SK-N-SH (cell line): ENCODE results near the gene PIH1D2.

Experiments used
- EZH2phosphoT487 ChIP-seq: fragments of 200-600 bp; sonication (generic); IDR thresholded peaks from 2 replicates; pipeline ENCODE4 v1.6.1; 2017; ENCODE audit warnings: low read depth, mixed run types, mild to moderate bottlenecking, antibody characterized with exemption, moderate library complexity, borderline replicate concordance
- FOXJ3 ChIP-seq: sonication (generic); formaldehyde crosslinking; IDR thresholded peaks from 2 replicates; pipeline ENCODE4 v1.5.1; 2020; ENCODE audit warnings: mild to moderate bottlenecking, missing genetic modification reagents
- FOXM1 ChIP-seq: IDR thresholded peaks from 2 replicates; pipeline ENCODE4 v1.4.0; 2012; ENCODE audit warnings: low read depth, mild to moderate bottlenecking
- MAX ChIP-seq: IDR thresholded peaks from 2 replicates; pipeline ENCODE4 v1.4.0; 2012; ENCODE audit warnings: low read depth
- NFIC ChIP-seq: IDR thresholded peaks from 2 replicates; pipeline ENCODE4 v1.4.0; 2012; ENCODE audit warnings: borderline replicate concordance
- PBX3 ChIP-seq: IDR thresholded peaks from 2 replicates; pipeline ENCODE4; 2012
- RAD21 ChIP-seq: IDR thresholded peaks from 2 replicates; pipeline ENCODE4 v1.6.1; 2012; ENCODE audit warnings: mild to moderate bottlenecking, low read length
- REST ChIP-seq: IDR thresholded peaks from 2 replicates; pipeline ENCODE4 v1.6.1; 2012; ENCODE audit warnings: mild to moderate bottlenecking, low read depth, low read length, moderate library complexity
- TAF1 ChIP-seq: IDR thresholded peaks from 2 replicates; pipeline ENCODE4 v1.6.1; 2012; ENCODE audit warnings: low read depth, mild to moderate bottlenecking, low read length, moderate library complexity, borderline replicate concordance
- TEAD4 ChIP-seq: IDR thresholded peaks from 2 replicates; pipeline ENCODE4 v1.4.0; 2012; ENCODE audit warnings: mild to moderate bottlenecking, borderline replicate concordance; ENCODE audit not compliant: insufficient read depth
- YY1 ChIP-seq: IDR thresholded peaks from 2 replicates; pipeline ENCODE4 v1.4.0; 2012; ENCODE audit warnings: low read depth, mild to moderate bottlenecking
- TF ChIP-seq, protein P1 (sequence below): fragments of 200-600 bp; sonication (generic); IDR thresholded peaks from 2 replicates; pipeline ENCODE4 v1.6.1; 2017; ENCODE audit warnings: antibody characterized with exemption, mild to moderate bottlenecking, moderate library complexity
- TF ChIP-seq, protein P2 (sequence below): IDR thresholded peaks from 2 replicates; pipeline ENCODE4 v1.4.0; 2012; ENCODE audit warnings: low read depth, borderline replicate concordance

DNA sequence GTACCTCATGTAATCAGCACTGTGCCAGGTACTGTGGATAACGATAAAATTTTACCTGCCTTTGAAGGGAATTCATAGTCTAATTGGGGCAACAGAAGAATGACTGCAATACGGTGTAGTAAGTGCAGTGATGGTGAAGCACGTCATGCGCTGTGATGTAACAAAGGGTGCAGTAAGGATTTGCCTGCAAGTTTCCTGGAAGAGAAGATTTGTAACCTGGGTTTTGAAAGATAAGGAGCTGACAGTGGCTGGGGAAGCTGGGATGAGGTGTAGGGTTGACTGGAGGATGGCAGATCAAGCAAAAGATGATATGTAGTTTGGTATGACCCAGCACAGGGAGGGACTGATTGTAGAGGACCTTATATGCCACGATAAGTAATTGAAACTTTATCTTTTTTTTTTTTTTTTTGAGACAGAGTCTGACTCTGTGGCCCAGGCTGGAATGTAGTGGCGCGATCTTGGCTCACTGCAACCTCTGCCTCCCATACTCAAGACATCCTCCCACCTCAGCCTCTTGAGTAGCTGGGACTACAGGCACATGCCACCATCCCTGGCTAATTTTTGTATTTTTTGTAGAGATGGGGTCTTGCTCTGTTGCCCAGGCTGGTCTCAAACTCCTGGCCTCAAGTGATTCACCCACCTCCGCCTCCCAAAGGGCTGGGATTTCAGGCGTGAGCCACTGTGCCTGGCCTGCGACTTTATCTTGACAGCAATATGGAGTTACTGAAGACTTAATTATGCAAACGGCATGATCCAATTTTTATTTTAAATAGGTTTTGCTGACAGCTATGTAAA lies 24.1 kb upstream of the PIH1D2 start:
- TF ChIP-seq MAX, result no peak
- TF ChIP-seq FOXJ3 (CRISPR knock-in tag), result no peak
- TF ChIP-seq, protein P1, sequence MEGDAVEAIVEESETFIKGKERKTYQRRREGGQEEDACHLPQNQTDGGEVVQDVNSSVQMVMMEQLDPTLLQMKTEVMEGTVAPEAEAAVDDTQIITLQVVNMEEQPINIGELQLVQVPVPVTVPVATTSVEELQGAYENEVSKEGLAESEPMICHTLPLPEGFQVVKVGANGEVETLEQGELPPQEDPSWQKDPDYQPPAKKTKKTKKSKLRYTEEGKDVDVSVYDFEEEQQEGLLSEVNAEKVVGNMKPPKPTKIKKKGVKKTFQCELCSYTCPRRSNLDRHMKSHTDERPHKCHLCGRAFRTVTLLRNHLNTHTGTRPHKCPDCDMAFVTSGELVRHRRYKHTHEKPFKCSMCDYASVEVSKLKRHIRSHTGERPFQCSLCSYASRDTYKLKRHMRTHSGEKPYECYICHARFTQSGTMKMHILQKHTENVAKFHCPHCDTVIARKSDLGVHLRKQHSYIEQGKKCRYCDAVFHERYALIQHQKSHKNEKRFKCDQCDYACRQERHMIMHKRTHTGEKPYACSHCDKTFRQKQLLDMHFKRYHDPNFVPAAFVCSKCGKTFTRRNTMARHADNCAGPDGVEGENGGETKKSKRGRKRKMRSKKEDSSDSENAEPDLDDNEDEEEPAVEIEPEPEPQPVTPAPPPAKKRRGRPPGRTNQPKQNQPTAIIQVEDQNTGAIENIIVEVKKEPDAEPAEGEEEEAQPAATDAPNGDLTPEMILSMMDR, result no peak
- no peak for TF ChIP-seq RAD21
- TF ChIP-seq PBX3, result no peak
- no peak for TF ChIP-seq REST
- TF ChIP-seq, protein P2, sequence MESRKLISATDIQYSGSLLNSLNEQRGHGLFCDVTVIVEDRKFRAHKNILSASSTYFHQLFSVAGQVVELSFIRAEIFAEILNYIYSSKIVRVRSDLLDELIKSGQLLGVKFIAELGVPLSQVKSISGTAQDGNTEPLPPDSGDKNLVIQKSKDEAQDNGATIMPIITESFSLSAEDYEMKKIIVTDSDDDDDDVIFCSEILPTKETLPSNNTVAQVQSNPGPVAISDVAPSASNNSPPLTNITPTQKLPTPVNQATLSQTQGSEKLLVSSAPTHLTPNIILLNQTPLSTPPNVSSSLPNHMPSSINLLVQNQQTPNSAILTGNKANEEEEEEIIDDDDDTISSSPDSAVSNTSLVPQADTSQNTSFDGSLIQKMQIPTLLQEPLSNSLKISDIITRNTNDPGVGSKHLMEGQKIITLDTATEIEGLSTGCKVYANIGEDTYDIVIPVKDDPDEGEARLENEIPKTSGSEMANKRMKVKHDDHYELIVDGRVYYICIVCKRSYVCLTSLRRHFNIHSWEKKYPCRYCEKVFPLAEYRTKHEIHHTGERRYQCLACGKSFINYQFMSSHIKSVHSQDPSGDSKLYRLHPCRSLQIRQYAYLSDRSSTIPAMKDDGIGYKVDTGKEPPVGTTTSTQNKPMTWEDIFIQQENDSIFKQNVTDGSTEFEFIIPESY, result no peak
- TF ChIP-seq FOXM1, result no peak
- no peak for TF ChIP-seq EZH2phosphoT487
- no peak for TF ChIP-seq TEAD4
- TF ChIP-seq NFIC, result no peak
- TF ChIP-seq YY1, result no peak
- TF ChIP-seq TAF1, result no peak
